Glomerular visceral epithelial cell (primary cell): ENCODE measurements around the gene ZNF343.
"Not testable (repeated sequence)": the region's sequence is repeated elsewhere in the genome, so short reads cannot be mapped to it uniquely, and the experiment has no call there.

ENCODE experiments used
- DNase-seq: peaks from one replicate; pipeline ENCODE4 v3.0.0-alpha.2; 2016; ENCODE audit errors: extremely low spot score

Gene ZNF343

DNA sequence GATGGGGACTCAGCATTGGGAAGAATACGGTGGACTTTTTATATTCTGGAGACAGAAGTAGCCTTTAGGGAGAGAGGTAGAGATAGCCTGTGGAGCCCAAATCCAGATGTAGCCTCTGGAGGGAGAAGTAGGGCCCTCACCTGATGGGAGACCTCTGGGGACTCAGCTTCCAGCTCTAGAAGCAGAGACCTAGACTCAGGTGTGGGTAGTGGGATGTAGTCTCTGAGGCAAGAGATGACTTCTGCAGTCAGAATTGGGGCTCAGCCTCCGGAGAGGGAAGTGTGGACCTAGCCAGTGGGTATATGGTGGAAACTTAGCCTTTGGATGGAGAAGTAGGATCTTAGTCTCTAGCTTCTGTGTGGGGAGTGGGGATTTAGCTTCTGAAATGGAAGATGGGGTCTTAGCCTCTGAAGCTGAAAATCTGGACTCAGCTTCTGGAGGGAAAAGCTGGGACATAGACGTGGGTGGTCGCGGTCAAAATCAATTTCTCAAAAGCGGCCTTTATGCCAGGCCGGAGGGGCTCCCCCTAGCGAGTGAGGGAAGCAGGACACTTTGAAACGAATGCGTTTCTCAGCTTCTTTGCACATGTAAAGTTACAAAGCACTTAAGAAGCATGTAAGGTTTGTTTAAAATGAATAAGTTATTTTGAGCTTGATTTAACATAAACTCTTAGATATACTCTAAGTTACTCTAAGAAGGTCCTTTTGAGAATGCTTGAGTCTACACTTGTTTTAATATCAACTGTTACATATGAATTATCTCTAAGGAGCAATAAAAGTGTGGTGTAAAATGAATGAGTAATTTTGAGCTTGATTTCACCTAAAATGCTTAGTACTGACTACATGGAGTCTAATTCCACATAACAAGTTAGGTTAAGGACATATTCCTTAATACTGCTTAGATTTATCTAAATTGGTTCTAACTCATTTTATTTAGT is 12.9 kb upstream of the ZNF343 start:
- peak; percentile 32 for DNase-seq

- DNase-seq = no peak
Measured at GRCh38 chr20:2520617-2521016, 11.9 kb upstream of the ZNF343 start.

DNA sequence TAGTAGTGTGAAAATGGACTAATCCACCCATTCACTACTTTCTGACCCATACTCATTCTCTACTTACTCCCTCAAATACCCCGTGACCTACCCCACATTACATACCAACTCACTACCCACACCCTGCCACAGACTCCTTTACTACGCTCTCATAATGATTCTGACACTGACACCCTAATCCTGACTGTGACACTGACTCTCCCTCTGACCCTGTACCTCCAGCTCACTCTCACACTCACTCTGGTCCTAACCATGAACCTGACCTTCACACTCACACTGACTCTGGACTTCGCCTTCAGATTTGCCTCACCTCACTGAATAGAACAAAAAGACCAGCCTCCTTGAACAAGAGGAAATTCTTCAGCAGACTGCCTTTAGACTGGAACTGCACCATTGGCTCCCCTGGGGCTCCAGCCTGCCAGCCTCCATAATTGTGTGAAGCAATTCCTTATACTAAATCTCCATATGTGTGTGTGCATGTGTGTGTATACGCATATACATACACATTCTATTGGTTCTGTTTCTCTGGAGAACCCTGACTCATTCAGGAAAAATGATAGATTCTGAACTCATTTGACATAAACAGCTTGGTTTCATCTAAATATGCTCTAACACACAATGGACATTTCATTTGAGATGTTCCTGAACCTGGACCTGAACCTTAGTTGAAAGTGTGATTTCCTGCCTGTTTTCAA is 10.5 kb upstream of the ZNF343 start:
- DNase-seq = no peak

DNA sequence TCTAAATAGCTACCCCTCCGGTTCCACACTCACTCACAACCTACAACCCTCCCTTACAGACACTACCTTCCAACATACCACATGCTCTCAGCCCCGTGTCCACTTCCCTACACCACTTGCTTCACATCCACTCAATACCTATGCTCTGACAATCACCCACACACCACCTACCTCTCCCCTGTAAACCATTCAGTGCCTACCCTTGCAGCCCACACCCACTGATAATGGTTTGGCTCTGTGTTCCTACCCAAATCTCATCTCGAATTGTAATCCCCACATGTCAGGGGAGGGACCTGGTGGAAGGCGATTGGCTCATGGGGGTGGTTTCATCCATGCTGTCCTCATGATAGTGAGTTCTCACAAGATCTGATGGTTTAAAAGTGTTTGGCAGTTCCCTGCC is 9.8 kb upstream of the ZNF343 start:
- DNase-seq = no peak

DNA sequence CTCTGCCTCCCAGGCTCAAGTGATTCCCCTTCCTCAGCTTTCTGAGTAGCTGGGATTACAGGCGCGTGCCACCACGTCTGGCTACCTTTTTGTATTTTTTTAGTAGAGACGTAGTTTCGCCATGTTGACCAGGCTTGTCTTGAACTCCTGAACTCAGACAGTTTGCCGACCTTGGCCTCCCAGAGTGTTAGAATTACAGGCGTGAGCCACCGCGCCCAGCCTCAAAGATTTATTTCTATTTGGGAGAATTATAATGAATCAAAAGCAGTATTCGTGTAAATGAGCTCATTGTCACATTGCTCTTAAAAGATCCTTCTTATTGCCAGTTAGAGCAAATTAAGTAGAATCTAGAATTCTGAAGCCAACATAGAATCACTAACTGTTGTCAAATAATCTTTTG is 9.4 kb upstream of the ZNF343 start:
- no peak for DNase-seq

- no peak for DNase-seq
Measured at GRCh38 chr20:2516399-2516798, 7.7 kb upstream of the ZNF343 start.

GRCh38 chr20:2515203-2515602 is 6.5 kb upstream of the ZNF343 start:
- DNase-seq = no peak

- no peak for DNase-seq
Measured at GRCh38 chr20:2509794-2510193, 1.1 kb upstream of the ZNF343 start.

- DNase-seq = no peak
Measured at GRCh38 chr20:2509468-2509781, 710 bp upstream of the ZNF343 start.

DNA sequence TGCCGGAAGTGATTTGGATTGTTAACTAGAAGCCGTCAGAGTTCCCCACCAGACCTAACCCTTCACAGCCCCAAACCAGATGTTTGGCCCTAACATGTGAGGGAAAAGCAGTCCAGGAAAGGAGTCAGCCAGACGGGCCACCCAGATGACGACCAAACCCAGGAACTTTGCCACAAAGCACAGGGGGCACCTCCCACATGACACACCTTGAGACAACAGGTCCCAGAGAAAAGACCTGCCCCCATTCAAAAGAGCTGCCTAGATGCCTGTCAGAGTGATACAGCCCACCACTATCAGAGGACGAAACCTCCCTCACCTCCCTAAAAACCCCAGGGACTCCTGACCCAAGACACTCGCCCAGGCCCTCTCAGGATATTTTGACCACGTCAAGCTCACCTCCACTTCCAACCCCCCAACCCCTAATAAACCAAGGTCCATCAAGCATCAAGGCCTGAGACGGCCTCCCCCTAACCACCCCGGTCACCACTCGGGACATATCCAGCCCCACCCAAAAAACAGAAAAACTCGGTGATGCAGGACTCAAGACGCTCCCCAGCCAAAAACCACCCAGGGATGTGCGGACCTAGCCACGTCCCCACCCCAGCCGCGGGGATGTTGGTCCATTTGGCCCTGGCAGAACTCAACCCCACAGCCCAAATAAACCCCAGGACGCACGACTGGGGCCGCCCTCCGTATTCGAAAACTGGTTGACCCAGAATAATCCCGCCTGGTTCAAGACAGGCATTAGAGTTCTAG is 662 bp downstream of the ZNF343 start:
- DNase-seq = peak; percentile 7

- DNase-seq = no peak
Measured at GRCh38 chr20:2507464-2507863, 1.3 kb downstream of the ZNF343 start.

- not testable (repeated sequence) for DNase-seq
Measured at GRCh38 chr20:2506426-2506825, 2.3 kb downstream of the ZNF343 start.

GRCh38 chr20:2504803-2505202 is 3.9 kb downstream of the ZNF343 start:
- DNase-seq = not testable (repeated sequence)

DNA sequence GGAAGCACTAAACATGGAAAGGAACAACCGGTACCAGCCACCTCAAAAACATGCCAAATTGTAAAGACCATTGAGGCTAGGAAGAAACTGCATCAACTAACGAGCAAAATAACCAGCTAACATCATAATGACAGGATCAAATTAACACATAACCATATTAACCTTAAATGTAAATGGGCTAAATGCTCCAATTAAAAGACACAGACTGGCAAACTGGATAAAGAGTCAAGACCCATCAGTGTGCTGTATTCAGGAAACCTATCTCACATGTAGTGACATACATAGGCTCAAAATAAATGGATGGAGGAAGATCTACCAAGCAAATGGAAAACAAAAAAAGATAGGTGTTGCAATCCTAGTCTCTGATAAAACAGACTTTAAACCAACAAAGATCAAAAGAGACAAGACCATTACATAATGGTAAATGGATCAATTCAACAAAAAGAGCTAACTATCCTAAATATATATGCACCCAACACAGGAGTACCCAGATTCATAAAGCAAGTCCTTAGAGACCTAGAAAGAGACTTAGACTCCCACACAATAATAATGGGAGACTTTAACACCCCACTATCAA is 5.8 kb downstream of the ZNF343 start:
- DNase-seq = not testable (repeated sequence)

GRCh38 chr20:2485661-2486060 is 23.1 kb downstream of the ZNF343 start:
- no peak for DNase-seq

DNA sequence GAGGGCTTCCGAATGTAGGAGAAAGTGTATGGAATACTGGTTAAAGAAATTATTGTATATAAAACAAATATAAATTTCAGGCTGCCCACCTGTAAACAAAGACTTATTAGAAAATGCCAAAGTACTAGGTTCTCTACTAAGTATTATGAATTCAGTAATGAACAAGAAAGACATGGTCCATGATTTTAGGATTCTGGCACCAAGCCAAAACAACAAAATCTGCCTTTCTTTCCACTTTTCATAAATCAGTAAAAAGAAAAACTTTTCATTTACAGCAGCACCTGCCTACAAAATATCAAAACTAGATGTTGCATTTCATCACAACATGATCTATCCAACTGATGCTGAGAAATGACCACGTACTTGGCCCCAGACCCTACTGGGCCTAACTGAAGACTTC is 23.6 kb downstream of the ZNF343 start:
- no peak for DNase-seq

DNA sequence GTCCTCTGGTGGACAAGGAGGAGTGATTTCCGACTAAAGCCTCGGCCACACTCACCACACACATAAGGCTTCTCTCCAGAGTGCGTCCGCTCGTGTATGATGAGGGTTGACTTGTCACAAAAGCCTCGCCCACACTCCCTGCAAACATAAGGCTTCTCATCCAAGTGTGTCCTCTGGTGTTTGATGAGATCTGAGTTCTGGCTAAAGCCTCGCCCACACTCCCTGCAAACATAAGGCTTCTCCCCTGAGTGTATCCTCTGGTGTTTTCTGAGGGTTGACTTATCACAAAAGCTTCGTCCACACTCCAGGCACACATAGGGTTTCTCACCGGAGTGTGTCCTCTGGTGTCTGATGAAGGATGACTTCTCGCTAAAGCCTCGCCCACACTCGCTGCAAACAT is 25.2 kb downstream of the ZNF343 start:
- no peak for DNase-seq

DNA sequence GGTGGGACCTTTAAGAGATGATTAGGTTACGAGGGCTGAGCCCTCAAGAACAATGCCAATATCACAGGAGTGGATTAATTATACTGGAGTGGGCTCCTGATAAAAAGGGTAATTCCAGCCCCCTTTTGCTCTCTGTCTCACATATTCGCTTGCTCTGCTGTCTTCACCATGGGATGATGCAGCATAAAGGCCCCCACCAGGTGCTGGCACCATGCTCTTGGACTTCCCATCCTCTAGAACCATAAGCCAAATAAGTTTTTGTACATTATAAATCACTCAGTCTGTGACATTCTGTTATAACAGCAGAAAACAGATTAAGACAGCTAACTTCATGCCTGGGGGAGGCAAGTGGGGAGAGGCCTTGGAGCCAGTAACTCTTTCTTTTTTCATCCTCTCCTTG is 28.3 kb downstream of the ZNF343 start:
- no peak for DNase-seq

- no peak for DNase-seq
Measured at GRCh38 chr20:2476742-2477615, 31.7 kb downstream of the ZNF343 start.

GRCh38 chr20:2475850-2476741 is 32.6 kb downstream of the ZNF343 start:
- no peak for DNase-seq
